GM19239 (cell line): Measurements from ENCODE around the gene CHAF1A.
A peak's percentile ranks its signal among the peaks of the same experiment; 100 is the strongest.

Experiments
- DNase-seq: peaks from one replicate; pipeline ENCODE4 v3.0.0; 2011; ENCODE audit warnings: low spot score; ENCODE audit not compliant: insufficient read length
- FAIRE-seq: peaks from 2 replicates; lab custom pipeline; 2011; peaks lifted over from hg19 to GRCh38; lab: Jason Lieb, UNC

Gene CHAF1A

GRCh38 chr19:4376991-4377781 lies 25.3 kb upstream of the CHAF1A start:
- FAIRE-seq (peak; percentile 35), DNase-seq (no peak)

GRCh38 chr19:4378886-4379285 lies 23.6 kb upstream of the CHAF1A start:
- DNase-seq (no peak), FAIRE-seq (no peak)

- no peak for DNase-seq
- FAIRE-seq = no peak
Observed at GRCh38 chr19:4379383-4380253, 22.8 kb upstream of the CHAF1A start.

GRCh38 chr19:4380254-4380727 lies 22.1 kb upstream of the CHAF1A start:
- DNase-seq = no peak
- FAIRE-seq = peak; percentile 79

- DNase-seq (no peak), FAIRE-seq (no peak)
Observed at GRCh38 chr19:4385291-4386040, 17.0 kb upstream of the CHAF1A start.

- no peak for DNase-seq
- no peak for FAIRE-seq
Observed at GRCh38 chr19:4386041-4386782, 16.2 kb upstream of the CHAF1A start.

- no peak for FAIRE-seq
- DNase-seq = no peak
Observed at GRCh38 chr19:4388337-4389063, 13.9 kb upstream of the CHAF1A start.

GRCh38 chr19:4389064-4389375 lies 13.4 kb upstream of the CHAF1A start:
- DNase-seq (no peak), FAIRE-seq (no peak)

GRCh38 chr19:4389511-4390016 lies 12.9 kb upstream of the CHAF1A start:
- no peak for DNase-seq
- no peak for FAIRE-seq

- no peak for FAIRE-seq
- no peak for DNase-seq
Observed at GRCh38 chr19:4390017-4390566, 12.3 kb upstream of the CHAF1A start.

GRCh38 chr19:4390567-4391305 lies 11.7 kb upstream of the CHAF1A start:
- no peak for FAIRE-seq

GRCh38 chr19:4391306-4391693 lies 11.1 kb upstream of the CHAF1A start:
- DNase-seq (no peak), FAIRE-seq (no peak)

More at GRCh38 chr19:4390567-4391305, 11.7 kb upstream of the CHAF1A start:
- DNase-seq = no peak

- FAIRE-seq (no peak), DNase-seq (no peak)
Observed at GRCh38 chr19:4391701-4392483, 10.5 kb upstream of the CHAF1A start.

- no peak for FAIRE-seq
Observed at GRCh38 chr19:4393947-4394590, 8.4 kb upstream of the CHAF1A start.

GRCh38 chr19:4396949-4397783 lies 5.3 kb upstream of the CHAF1A start:
- DNase-seq (no peak), FAIRE-seq (no peak)

More at GRCh38 chr19:4393947-4394590, 8.4 kb upstream of the CHAF1A start:
- no peak for DNase-seq

GRCh38 chr19:4399812-4400134 lies 2.7 kb upstream of the CHAF1A start:
- DNase-seq (no peak), FAIRE-seq (no peak)
